NCI-H774 (cell line): ENCODE measurements around the gene LDLRAD3.
"Not testable (repeated sequence)": the region's sequence is repeated elsewhere in the genome, so short reads cannot be mapped to it uniquely, and the experiment has no call there.

Experiments used
- DNase-seq: peaks from one replicate; lab custom pipeline; 2025; lab: John Stamatoyannopoulos, UW

Gene LDLRAD3

DNA sequence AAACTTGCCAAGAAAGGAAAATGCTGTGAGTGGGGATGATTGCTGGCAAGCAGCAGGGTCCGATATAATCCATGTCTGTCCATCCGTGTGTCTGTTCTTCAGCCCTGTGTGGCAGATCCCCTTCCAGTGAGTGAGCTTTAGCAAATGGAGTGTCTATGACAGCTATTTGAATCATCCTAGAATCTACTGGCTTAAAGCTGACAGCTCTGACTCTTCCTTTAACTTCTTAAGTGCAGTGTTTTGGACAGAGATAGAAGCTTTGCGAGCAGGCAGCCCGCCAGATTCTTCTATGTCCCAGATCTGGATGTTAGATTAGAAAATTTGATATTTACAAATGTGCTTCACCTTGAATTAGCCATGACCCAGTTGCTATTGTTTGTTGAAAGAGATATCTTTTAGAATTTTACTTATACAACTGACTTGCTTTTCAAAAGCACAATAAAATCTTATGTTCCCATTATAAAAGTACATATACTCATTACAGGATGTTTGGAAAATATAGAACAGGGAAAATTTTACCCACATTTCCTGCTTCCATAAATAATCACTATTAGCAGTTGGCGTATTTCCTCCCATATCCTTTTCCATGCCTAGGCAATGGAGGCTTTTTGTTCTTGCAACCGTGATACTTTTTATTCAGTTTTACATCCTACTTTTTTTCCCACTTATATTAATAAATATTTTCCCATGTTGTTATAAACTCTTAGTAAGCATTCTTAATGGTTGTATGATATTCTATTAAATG lies 220.8 kb downstream of the LDLRAD3 start:
- DNase-seq = no peak

DNA sequence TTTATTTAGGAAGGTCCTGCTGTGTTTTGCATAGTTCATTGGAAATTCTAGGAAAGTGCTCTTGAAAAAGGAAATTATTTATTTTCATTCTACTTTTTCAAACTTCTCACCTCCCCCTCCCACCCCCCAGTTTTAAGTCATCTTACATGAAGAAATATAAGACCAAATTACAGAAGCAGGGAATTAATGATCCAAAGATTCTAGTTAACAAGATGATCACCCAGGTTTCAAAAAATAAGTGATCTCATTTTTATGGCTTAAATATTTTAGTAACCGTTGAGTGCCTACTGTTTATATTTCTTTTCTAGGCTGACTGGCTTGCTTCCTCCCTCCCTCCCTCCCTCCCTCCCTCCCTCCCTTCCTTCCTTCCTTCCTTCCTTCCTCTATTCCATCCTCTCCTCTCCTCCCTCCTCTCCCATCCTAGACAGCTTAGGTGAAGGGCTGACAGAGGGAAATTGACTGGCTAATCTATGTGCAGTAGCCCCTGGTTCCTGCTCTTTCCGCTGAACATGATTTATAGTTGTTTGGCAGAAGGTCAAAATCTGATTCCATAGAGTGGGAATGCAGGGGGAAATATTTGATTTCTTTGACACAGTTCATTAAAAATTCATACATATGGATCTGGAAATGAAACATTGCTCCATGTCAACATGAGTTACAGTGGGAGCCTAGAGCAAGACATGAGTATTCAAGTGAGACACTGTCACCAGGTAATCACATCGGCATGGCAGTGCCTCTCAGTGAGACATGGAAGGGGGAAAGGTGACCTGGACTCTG lies 221.9 kb downstream of the LDLRAD3 start:
- DNase-seq = no peak

DNA sequence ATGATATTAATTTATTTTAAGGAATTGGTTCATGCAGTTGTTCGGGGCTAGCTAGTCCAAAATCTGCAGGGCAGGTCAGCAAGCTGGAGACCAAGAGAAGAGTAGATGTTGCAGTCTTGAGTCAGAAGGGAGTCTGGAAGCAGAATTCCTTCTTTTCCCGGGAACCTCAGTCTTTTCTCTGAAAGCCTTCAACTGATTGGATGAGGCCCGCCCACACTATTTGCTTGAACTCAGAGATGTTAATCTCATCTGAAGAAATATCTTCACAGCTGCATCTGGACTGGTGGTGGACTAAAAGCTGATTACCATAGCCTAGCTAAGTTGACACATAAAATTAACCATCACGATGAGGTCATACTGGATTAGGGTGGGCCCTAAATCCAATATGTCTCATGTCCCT lies 223.2 kb downstream of the LDLRAD3 start:
- no peak for DNase-seq

DNA sequence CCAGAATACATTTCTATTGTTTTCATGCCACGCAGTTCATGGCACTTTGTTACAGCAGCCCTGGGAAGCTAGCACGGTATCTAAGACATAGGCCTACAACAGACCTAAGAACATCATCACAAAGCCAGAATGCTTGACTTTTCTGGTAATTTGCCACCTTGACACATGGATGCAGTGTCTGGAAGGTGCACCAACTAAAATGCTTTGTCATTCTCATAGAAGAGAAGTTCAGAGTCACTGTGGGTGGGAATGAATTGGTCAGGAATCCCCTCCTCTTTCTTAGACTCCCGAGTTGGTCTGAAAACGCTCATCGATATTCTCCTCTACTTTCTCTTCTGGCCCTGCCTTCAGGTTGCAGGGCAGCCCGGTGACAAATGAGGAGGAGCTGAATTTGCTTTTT lies 223.9 kb downstream of the LDLRAD3 start:
- no peak for DNase-seq

DNA sequence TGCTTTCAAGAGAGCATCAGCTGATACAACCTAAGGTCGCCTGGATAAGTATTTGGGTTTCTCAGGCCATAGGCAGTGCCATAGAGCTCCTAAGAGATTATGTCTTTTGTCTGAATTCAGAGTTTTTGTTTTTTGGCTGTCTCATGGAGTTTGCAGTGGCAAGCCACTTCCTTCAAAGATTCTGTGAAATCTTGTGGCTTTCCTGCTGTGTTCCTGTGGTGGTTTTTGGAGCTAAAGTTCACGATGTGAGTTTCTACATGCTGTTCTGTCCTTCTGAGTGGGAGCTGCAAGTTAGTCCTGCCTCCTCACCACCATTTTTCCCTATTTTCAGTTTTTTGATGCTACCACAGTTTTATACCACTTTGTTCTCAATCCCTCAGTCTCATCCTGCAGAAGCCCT lies 234.0 kb downstream of the LDLRAD3 start:
- no peak for DNase-seq

DNA sequence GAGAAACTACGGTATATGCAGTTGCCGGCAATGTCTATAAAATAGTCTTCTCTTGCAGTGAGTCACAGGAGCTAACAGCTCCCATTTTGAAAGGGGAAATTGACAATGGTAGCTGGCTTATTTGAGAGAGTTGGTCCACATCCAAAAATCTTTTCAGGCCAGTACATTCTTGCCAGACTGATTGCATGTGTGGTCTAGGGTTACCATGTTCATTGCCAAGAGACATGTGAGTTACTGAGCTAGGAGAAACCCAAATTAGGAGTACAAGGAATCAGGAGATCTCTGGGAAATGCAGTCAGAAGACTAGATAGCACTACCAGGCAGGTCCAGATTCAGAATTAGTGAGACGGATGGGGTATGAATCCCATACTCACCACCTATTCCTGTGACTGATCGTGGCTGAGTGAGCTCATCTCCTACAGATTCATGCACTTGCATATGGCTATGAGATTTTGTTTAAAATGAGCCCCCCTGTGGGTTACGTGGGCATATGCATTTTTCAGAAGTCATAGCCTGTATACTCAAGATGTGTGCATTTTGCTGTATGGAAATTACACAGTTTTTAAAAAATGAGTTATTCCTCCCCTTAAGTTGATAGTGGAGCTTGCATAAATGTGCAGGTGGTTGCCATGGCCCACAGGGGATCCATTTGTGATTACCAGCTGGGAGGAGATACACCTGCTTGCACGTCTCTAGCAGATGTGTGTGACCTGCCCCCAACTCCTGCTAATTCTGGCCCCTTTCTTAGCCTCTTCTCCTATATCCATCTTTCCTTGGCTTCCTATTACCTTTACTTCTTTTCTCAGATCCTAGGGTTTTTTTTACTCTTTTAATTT lies 242.7 kb downstream of the LDLRAD3 start:
- no peak for DNase-seq

DNA sequence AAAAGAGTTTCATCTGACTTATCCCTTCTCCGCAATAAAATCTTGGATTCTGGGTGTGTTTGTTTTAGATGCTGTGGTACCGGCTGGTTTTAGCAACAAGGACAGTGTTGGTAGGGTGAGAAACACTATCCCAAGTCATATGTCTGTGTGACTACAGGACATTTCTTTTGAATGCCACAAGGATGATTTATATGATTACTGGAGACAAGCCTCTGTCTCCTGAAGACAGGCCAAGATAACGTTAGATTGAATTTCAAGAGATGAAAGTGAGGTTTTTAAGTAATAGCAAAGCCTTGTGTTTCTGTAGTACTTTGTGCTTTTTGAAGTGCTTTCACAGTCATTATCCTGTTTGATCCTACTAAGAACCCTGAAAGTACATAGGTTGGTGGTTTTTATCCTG lies 243.8 kb downstream of the LDLRAD3 start:
- no peak for DNase-seq

DNA sequence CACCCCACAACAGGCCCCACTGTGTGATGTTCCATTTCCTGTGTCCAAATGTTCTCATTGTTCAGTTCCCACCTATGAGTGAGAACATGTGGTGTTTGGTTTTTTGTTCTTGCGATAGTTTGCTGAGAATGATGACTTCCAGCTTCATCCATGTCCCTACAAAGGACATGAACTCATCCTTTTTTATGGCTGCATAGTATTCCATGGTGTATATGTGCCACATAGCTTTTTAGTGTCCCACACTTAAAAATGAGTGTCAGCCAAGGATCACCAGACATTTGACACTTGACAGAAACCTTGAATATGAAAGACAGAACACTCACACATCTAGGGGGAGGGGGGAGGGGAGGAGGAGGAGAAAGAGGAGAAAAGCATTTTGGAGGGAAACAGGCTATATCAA lies 245.9 kb downstream of the LDLRAD3 start:
- DNase-seq = not testable (repeated sequence)

DNA sequence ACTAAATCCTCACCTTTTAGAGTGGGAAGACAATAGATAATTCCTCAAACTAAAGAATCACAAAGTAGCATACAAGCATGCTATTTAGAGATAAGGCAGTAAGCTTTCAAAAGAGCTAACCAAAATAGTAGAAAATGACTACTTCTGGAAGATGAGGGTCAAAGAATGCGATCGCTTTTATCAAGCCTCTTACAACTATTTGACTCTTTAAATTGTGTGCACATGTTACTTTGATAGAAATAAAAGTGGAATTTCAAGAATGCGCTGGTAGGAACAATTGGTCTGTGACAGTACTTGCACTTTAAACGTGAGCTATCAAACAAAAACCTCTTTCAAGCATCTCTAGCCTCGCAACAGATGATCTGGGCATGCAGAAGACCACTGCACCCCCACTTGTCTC lies 248.1 kb downstream of the LDLRAD3 start:
- DNase-seq = no peak

DNA sequence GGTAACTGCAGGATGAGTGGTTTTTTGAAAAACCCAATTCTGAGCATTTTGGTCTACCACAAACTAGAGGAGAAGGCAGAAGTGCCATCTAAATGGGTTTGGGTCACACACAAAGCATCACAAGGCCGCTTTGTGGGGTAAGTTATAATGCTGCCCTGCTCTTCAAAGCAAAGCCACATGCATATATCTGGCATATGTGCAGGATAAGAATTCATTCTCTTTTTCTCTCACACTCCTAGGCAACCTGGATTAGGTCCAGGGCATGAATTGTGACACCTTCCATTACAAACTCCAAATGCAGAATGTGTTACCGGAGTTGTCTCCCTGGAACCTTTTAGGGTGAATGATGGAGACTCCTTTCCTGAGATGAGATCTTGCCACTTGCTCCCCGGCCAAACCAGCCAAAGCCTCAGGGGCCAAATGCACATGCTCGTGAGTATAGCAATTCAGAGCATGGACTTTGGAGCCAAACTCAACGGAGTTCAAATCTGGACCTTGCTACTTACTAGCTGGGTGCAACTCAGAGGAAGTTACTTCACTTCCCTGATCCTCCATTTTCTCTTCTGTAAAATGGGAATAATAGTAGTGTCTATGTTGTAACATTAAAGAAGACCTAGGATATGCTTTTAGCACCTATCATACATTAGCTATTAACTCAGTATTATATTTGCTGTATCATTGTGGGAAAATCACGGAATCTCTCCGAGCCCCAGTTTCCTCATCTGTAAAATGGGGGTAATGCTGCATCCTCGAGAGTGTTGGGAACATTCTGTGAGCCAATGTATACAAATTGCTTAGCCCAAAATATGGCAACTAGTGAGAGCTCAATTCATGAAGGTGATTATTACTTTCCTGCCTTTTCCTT lies 248.8 kb downstream of the LDLRAD3 start:
- no peak for DNase-seq

DNA sequence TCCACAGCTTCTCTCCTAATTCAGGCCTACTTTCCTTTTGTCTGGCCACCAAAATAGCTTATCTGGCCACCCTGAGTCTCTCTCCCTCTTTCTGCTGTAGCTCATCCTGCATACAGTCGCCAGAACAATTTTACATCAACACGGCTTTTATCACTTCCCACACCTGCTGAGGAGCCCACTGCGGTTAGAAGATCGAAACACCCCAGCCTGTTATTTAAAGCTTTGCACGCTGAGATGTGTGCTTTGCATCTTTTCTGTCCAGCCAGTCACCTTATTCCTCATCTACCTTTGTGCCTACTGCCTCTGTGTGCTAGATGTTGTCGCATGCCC lies 249.4 kb downstream of the LDLRAD3 start:
- DNase-seq = no peak

DNA sequence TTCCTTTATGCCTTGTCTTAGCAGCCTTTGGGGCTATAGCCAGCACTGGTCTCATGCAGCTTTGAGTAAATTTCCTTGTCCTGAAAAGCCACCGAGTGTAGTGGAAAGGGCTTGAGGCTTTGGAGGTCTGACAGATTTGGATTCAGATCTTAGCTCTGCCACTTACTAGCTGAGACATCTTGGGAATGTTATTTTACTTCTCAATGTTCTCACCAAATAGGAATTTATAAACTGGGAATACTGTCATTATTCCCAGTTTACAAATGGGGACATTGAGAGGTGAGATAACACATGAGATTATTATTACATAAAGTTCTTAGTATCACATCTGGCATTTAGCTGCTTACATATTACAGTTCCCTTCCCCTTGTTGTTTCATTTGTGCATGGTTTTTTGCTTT lies 249.9 kb downstream of the LDLRAD3 start:
- DNase-seq = no peak

DNA sequence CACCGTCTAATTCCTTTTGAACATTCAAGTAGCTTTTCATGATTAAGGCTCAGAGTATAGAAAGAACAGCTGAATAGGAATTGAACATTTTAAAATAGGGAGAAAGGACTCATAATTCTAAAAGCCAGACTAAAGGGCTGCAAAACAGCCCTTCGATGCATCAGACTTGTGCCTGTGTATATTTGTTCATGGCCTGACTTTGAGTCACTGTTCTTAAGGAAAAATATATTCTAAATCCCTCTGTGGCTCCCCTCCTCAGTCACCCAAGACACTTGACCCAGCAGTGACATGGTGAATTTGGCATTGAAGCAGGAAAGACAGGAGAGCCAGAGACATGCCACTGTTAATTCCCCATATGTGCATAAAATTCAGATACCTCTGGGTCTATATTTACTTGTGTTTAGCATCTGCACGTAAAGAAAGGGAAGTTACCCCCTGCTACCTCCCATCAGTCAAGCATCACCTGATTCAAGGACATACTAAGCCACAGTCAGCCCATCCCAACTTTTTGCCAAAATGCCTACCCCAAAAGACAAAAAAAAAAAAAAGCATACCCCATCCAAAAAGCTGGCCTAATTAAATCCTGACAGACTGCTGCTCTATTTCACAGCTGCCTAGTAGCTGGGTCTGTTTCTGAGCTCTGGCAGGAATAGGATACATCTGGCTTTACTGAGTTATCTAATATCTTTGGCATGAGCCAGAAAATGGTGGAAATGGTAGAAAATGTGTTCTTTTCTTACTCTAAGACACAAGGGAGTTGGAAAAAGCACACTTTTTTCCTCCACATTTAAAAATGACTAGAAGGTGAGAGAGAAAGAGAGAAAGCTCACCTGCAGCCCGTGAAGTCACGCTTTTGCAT lies 251.9 kb downstream of the LDLRAD3 start:
- DNase-seq = no peak

DNA sequence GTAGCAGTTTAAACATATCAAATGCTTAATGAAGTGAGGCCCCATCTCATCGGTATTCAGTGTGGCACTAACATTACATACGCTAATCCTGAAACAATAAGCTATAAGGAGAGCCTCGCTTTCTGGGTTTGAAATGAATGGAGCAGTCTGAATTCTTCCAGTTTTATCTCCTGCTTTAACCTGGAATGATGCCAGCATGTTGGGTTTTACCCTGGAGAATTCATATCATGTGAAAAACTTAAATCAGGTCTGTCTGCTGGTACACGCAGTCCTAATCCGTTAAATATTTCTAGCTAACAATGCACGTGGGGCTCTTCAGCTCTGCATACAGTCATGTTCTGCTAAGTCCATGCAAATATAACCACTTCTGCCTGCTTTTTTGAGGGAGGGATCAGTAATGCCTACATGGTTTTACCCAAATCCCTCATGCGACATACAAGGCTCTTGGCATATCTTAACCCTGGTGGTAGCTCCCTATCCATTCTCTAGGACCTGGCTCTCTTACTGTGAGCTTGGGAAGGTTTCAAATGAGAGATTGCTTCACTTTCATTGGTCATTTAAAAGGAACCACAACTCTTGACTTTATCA lies 252.6 kb downstream of the LDLRAD3 start:
- DNase-seq = no peak

DNA sequence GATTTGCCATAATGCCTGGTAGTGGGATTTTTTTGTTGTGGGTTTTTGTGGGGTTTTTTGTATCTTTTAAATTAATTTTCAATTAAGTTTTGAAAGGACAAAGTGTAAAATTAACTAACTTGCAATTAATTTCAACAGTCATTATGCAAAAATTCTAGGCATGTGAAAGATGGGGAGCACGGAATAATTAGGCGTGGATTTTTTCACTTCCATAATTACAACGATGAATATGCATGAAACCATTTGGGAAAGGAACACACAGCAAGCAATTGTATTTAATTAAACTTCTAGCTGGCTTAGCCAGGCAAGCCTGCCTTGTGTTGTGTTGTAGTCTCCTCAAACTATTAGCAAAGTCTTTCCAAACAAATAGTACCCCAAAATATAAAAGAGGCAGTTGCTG lies 257.5 kb downstream of the LDLRAD3 start:
- DNase-seq = no peak

DNA sequence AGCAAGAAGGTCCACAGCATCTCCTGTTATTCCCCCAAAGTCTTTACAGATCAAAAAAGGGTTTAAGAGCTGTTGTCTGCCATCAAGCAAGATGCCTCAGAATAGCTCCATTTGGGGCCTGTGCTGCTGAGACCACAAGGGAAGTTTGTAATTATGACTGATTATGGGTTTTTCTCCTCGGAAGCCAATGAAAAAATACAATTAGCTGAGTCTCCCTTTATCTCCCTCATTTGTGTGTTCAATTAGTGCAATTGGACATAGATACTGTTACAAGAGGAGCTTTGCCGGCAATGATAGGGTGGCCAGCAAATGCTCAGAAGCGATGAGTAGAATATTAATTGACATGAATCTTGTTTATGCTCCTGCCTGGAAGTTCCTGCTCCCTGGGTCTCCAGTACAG lies 261.7 kb downstream of the LDLRAD3 start:
- DNase-seq = no peak

DNA sequence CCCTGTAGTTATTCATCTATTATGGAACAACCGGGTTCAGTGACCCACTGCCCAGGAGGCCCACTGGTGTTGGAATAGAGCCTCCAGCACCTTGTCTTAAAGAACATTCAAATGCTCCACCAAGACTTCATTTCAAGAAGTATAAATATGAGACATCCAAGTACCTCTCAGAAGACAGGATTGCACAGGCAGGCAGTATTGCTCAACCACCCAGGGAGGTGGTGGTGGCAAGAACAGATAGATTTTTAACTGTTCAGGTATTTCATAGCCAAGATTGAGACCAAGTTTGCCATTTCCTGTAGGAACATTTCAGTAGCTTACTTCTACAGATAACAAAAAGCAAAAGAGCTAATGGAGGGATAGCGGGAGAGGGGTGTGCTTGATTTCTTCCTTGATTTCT lies 266.7 kb downstream of the LDLRAD3 start:
- no peak for DNase-seq

DNA sequence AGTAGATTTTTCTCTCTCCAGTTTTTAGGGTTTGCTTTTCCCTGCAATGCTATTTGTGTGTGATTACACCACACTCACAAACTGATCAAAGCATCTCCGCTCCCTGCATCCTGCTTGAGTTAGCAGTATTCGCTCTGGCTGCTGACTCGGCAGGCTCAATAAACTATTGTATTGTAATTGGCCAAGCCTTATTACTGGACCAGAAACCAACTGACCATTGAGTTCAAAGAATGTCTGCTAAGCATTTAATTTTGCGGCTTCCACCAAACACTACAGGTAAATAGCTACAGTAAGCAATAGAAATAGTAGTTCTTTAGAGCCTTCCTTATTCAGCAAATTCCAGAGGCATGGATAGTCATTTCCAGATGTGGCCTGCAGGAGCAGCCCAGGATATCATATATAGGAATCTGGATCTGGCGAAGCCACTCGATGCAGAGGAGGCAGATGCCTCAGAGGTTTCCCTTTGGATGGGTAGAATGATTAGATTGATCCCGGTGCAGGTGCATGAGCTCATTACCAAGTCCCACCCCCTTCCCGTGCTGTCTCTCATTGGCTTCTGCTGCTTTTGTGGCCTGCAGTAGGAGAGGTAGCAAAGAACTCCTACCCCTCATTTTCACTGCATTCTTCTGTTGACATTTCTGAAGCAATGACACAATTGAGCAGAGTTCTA lies 268.0 kb downstream of the LDLRAD3 start:
- peak; percentile 11 for DNase-seq

DNA sequence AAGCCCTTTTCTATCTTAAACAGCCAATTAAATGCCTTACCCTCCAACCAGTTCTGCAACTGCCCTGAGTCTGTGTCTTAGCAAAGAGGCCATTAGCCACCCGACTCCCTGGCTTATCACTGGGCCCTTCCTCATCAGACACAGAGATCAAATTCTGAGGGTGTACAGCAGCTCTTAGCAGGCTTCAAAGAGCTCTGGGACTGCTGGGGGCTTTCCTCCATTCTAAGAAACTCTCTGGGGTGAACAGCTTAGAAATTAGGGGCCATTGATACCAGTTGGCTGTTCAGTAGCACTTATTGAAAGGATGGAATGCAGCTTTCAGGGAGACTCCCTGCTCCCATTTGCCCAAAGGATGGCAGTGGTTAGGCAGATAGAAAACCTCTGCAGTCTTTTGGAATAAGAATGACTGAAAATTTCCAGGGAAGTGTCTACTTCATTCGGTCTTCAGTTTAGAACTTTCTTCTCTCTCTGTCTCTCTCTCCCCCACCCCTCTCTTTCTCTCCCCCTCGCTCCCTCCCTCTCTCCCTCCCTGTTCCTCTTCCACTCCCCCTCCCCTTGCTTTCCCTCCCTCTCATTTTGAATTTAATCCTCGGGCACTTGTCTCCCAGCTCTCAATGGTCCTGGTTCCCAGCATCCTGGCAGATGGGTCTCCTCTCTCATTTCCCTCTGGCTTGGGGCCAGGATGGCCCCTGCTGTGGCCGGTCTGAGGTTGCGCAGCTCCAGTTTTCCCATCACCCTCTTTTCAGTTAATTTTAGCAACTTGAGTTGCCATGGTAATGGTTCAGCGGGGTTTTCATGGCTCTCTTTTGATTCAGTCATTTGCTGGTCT lies 268.9 kb downstream of the LDLRAD3 start:
- no peak for DNase-seq
